ENCODE measurements around the gene SNRPF.

SNRPF gene

GRCh38 chr12:95898081-95898480 lies 39.3 kb downstream of the SNRPF start:
- no peak for TF ChIP-seq ZFX (IDR thresholded peaks at IDR 0.05; ENCODE audit: borderline replicate concordance)
- TF ChIP-seq CTCF (IDR thresholded peaks at IDR 0.05) = no peak
- H3K27ac ChIP-seq = no peak overlapping the region

GRCh38 chr12:95908573-95908972 lies 49.8 kb downstream of the SNRPF start:
- H3K27ac ChIP-seq = no peak overlapping the region
- no peak for TF ChIP-seq CTCF (IDR thresholded peaks at IDR 0.05)

- no peak overlapping the region for H3K27ac ChIP-seq
- TF ChIP-seq CTCF (IDR thresholded peaks at IDR 0.05) (no peak), ZFX (IDR thresholded peaks at IDR 0.05; ENCODE audit: borderline replicate concordance) (no peak)
These were observed 51.1 kb downstream of the SNRPF start for GRCh38 chr12:95909871-95910270.

All from 22Rv1 (cell line).